NCI-H146 treated with DMSO at 0.1 percent for 48 hours (cell line): ENCODE data around the gene EFNA5.

Source experiments
- DNase-seq: peaks from one replicate; lab custom pipeline; 2025; ENCODE audit not compliant: unreplicated experiment; lab: John Stamatoyannopoulos, UW

Gene EFNA5

GRCh38 chr5:107670932-107671741, at the start of gene EFNA5:
Gene EFNA5 (minus strand): TSS chr5:107670937.
- peak; percentile 30 for DNase-seq

- peak; percentile 59 for DNase-seq
These were observed 48.4 kb upstream of the EFNA5 start for GRCh38 chr5:107719034-107719606.

GRCh38 chr5:107717816-107718215, 47.1 kb upstream of the EFNA5 start:
- no peak for DNase-seq

GRCh38 chr5:107713228-107713627, 42.5 kb upstream of the EFNA5 start:
- no peak for DNase-seq

- no peak for DNase-seq
These were observed 41.7 kb upstream of the EFNA5 start for GRCh38 chr5:107712359-107712870.

GRCh38 chr5:107705402-107706014, 34.8 kb upstream of the EFNA5 start:
- DNase-seq: no peak

GRCh38 chr5:107704681-107705401, 34.1 kb upstream of the EFNA5 start:
- peak; percentile 66 for DNase-seq

- no peak for DNase-seq
These were observed 29.7 kb upstream of the EFNA5 start for GRCh38 chr5:107700481-107700880.

- no peak for DNase-seq
These were observed 28.7 kb upstream of the EFNA5 start for GRCh38 chr5:107699425-107699824.

- no peak for DNase-seq
These were observed 27.5 kb upstream of the EFNA5 start for GRCh38 chr5:107698286-107698685.

- no peak for DNase-seq
These were observed 25.8 kb upstream of the EFNA5 start for GRCh38 chr5:107696498-107696897.

- DNase-seq: no peak
These were observed 25.3 kb upstream of the EFNA5 start for GRCh38 chr5:107696080-107696479.

GRCh38 chr5:107687937-107688336, 17.2 kb upstream of the EFNA5 start:
- no peak for DNase-seq

GRCh38 chr5:107687404-107687803, 16.7 kb upstream of the EFNA5 start:
- DNase-seq: no peak

GRCh38 chr5:107682533-107682932, 11.8 kb upstream of the EFNA5 start:
- peak; percentile 49 for DNase-seq

GRCh38 chr5:107680799-107681198, 10.1 kb upstream of the EFNA5 start:
- DNase-seq: no peak

GRCh38 chr5:107680099-107680498, 9.4 kb upstream of the EFNA5 start:
- DNase-seq: no peak

- no peak for DNase-seq
These were observed 6.0 kb upstream of the EFNA5 start for GRCh38 chr5:107676702-107677101.

GRCh38 chr5:107675201-107675600, 4.5 kb upstream of the EFNA5 start:
- DNase-seq: no peak

- no peak for DNase-seq
These were observed 3.9 kb upstream of the EFNA5 start for GRCh38 chr5:107674655-107675054.

- peak; percentile 88 for DNase-seq
These were observed 2.8 kb upstream of the EFNA5 start for GRCh38 chr5:107673368-107674136.
